HG02678 (cell line): ENCODE data around the gene AFAP1L1.

Source experiments
- ATAC-seq: cut with Tn5 transposase; IDR thresholded peaks from one replicate; pipeline ENCODE4 v1.9.1; 2021; ENCODE audit warnings: mild to moderate bottlenecking, moderate library complexity; ENCODE audit not compliant: unreplicated experiment

AFAP1L1 gene

GRCh38 chr5:149367972-149368645, 96.5 kb downstream of the AFAP1L1 start:
- no peak for ATAC-seq

GRCh38 chr5:149370878-149371277, 99.2 kb downstream of the AFAP1L1 start:
- ATAC-seq: no peak

- peak; percentile 81 for ATAC-seq
Observed at GRCh38 chr5:149371296-149371962, 99.8 kb downstream of the AFAP1L1 start.

GRCh38 chr5:149372076-149372795, 100.6 kb downstream of the AFAP1L1 start:
- ATAC-seq: no peak

- no peak for ATAC-seq
Observed at GRCh38 chr5:149372932-149373331, 101.3 kb downstream of the AFAP1L1 start.

GRCh38 chr5:149374303-149374702, 102.6 kb downstream of the AFAP1L1 start:
- no peak for ATAC-seq

GRCh38 chr5:149374801-149375200, 103.1 kb downstream of the AFAP1L1 start:
- no peak for ATAC-seq

- no peak for ATAC-seq
Observed at GRCh38 chr5:149375434-149375833, 103.8 kb downstream of the AFAP1L1 start.

GRCh38 chr5:149376104-149376503, 104.4 kb downstream of the AFAP1L1 start:
- no peak for ATAC-seq

GRCh38 chr5:149376711-149377447, 105.2 kb downstream of the AFAP1L1 start:
- no peak for ATAC-seq

- no peak for ATAC-seq
Observed at GRCh38 chr5:149378241-149378820, 106.7 kb downstream of the AFAP1L1 start.

GRCh38 chr5:149379177-149379761, 107.6 kb downstream of the AFAP1L1 start, which contains the start of gene IL17B:
Gene IL17B (minus strand): TSS chr5:149379292. CDS start chr5:149379225, 67 bp downstream.
- no peak for ATAC-seq

GRCh38 chr5:149379818-149380374, 108.2 kb downstream of the AFAP1L1 start:
- no peak for ATAC-seq

- ATAC-seq: no peak
Observed at GRCh38 chr5:149380466-149381121, 108.9 kb downstream of the AFAP1L1 start.

- peak; percentile 20 for ATAC-seq
Observed at GRCh38 chr5:149381261-149381985, 109.8 kb downstream of the AFAP1L1 start.

- ATAC-seq: peak; percentile 81
Observed at GRCh38 chr5:149381986-149382338, 110.3 kb downstream of the AFAP1L1 start.

GRCh38 chr5:149382517-149383220, 111.0 kb downstream of the AFAP1L1 start:
- no peak for ATAC-seq

GRCh38 chr5:149383399-149383798, 111.7 kb downstream of the AFAP1L1 start:
- no peak for ATAC-seq
